MCF 10A (cell line): ENCODE measurements around the gene LDLRAD4. TPM values are rescaled to one million over a fixed set of nuclear protein-coding genes. Genes with fewer than 3 reads are reported as not detected.

ENCODE experiments used
- BruUV-seq: library from RNA; stranded (reverse); fragments of 400-500 nt; replicated peaks from 2 replicates; lab custom pipeline; 2021; lab: Mats Ljungman, UMichigan
- CTCF ChIA-PET: fragments of 300-600 bp; sonication (Branson Sonifier 250); formaldehyde crosslinking; extraction: SDS; loops from one replicate; lab custom pipeline; 2021; ENCODE audit warnings: antibody characterized with exemption, inconsistent platforms; lab: Yijun Ruan, JAX
- POLR2A ChIA-PET: fragments of 300-600, 350-650 bp; sonication (Branson Sonifier 250); formaldehyde crosslinking; extraction: SDS; loops from one replicate; lab custom pipeline; 2020; ENCODE audit warnings: antibody characterized with exemption, inconsistent platforms; lab: Yijun Ruan, JAX
- DNase-seq: peaks from one replicate; pipeline ENCODE4 v3.0.0-alpha.2; 2018; ENCODE audit not compliant: unreplicated experiment
- H3K27ac Mint-ChIP-seq: one replicate; pipeline ENCODE4 v1.8.0; 2022; ENCODE audit warnings: mild to moderate bottlenecking, low read depth, mixed read lengths; ENCODE audit not compliant: unreplicated experiment
- H3K27me3 Mint-ChIP-seq: one replicate; pipeline ENCODE4 v1.8.0; 2022; ENCODE audit warnings: mixed read lengths; ENCODE audit not compliant: insufficient read depth, unreplicated experiment
- H3K36me3 Mint-ChIP-seq: one replicate; pipeline ENCODE4 v1.8.0; 2022; ENCODE audit warnings: mild to moderate bottlenecking, moderate library complexity, mixed read lengths; ENCODE audit not compliant: insufficient read depth, unreplicated experiment
- H3K4me1 Mint-ChIP-seq: one replicate; pipeline ENCODE4 v1.8.0; 2022; ENCODE audit warnings: mixed read lengths; ENCODE audit not compliant: insufficient read depth, unreplicated experiment
- H3K4me3 Mint-ChIP-seq: one replicate; pipeline ENCODE4 v1.8.0; 2022; ENCODE audit warnings: mild to moderate bottlenecking, moderate library complexity, mixed read lengths; ENCODE audit not compliant: unreplicated experiment
- H3K9me3 Mint-ChIP-seq: one replicate; pipeline ENCODE4 v1.8.0; 2022; ENCODE audit warnings: mixed read lengths; ENCODE audit not compliant: unreplicated experiment
- intact Hi-C: fragments of 100-400 bp; cut with micrococcal nuclease; formaldehyde crosslinking; loops from 2 replicates; pipeline ENCODE4 v1.14.1; 2022
- total RNA-seq: library from RNA; stranded (reverse); gene quantifications from 2 replicates; pipeline ENCODE4 v1.2.3, GENCODE V29; 2022
- TF ChIP-seq, protein P1 (sequence below): fragments of 200-600 bp; IDR thresholded peaks from one replicate; pipeline ENCODE4 v1.8.0; 2022; ENCODE audit warnings: antibody characterized with exemption, mild to moderate bottlenecking; ENCODE audit not compliant: unreplicated experiment

LDLRAD4 gene
- total RNA-seq, 1 experiment from 2014 or later = not detected

DNA sequence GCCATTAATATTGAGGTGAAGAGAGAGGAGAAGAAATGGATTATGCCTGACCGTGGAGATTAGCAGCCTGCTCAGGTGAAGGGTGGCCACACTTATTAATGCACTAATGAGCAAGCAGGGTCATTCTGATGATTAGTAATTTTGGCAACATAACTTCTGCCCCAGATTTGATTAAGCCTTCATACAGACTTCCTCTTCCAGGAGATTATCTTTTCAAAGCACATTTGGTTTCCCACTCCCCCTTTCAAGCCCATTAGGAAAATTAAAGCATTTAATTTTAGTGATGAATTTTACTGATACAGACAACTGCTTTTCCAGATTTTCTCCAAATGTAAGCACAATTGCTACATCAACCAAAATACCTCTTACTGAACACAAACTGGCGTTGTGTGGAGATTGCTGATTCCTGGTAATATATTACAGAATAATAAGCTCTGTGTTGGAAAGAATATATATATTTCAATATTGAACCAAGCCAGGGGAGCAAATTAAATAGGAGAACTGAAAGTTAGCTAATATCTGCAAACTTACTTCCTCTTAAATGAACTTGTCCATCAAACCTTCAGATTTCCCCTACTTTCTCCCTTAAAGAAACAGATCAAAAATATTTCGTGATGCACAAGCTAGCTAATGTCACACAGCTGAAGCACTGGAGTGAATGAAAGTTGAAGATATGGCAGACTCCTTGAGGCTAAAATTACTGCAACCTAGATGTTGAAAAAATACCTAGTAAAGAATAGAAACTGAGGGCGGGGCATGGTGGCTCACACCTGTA lies 367.0 kb downstream of the LDLRAD4 start:
- TF ChIP-seq, protein P1, sequence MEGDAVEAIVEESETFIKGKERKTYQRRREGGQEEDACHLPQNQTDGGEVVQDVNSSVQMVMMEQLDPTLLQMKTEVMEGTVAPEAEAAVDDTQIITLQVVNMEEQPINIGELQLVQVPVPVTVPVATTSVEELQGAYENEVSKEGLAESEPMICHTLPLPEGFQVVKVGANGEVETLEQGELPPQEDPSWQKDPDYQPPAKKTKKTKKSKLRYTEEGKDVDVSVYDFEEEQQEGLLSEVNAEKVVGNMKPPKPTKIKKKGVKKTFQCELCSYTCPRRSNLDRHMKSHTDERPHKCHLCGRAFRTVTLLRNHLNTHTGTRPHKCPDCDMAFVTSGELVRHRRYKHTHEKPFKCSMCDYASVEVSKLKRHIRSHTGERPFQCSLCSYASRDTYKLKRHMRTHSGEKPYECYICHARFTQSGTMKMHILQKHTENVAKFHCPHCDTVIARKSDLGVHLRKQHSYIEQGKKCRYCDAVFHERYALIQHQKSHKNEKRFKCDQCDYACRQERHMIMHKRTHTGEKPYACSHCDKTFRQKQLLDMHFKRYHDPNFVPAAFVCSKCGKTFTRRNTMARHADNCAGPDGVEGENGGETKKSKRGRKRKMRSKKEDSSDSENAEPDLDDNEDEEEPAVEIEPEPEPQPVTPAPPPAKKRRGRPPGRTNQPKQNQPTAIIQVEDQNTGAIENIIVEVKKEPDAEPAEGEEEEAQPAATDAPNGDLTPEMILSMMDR = no peak
- ChIA-PET POLR2A (interaction anchor here (0.6 kb wide), 1 partner anchor 96 kb away, joined by 4 read pairs; no protein-coding TSS in a partner anchor), CTCF (interaction anchor here (0.7 kb wide), 1 partner anchor 13 kb away, joined by 4 read pairs; no protein-coding TSS in a partner anchor)
- DNase-seq = no peak
- Mint-ChIP-seq H3K27me3 (no peaks in the 10 kb centered on the region), H3K27ac (no peak overlapping the region), H3K9me3 (no peaks in the 10 kb centered on the region), H3K36me3 (no peaks in the 10 kb centered on the region), H3K4me1 (no peaks in the 10 kb centered on the region), H3K4me3 (no peak overlapping the region)
- BruUV-seq = no TSS peak
- intact Hi-C loops = no loop called here

DNA sequence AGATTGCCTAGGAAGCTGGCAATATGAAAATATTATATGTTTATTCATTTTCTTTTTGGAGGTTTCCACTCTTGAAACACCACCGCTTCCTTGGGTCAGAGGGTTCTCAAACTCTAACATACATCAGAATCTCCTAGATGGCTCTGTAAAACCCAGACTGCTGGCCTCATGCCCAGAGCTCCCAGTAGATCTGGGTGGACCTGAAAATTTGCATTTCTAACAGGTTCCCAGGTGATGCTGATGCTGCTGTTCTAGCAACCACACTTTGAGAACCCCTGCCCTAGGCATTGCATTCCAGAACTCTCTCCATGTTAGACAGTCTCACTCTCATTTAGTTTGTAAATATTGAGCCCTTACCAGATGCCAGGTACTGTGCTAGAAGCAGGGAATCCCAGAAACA lies 368.4 kb downstream of the LDLRAD4 start:
- ChIA-PET POLR2A (no interaction called here), CTCF (no interaction called here)
- Mint-ChIP-seq H3K4me3 (no peak overlapping the region), H3K27me3 (no peaks in the 10 kb centered on the region), H3K4me1 (no peaks in the 10 kb centered on the region), H3K9me3 (no peaks in the 10 kb centered on the region), H3K27ac (no peak overlapping the region), H3K36me3 (no peaks in the 10 kb centered on the region)
- no TSS peak for BruUV-seq
- TF ChIP-seq, protein P1 = no peak
- intact Hi-C loops = no loop called here
- no peak for DNase-seq

DNA sequence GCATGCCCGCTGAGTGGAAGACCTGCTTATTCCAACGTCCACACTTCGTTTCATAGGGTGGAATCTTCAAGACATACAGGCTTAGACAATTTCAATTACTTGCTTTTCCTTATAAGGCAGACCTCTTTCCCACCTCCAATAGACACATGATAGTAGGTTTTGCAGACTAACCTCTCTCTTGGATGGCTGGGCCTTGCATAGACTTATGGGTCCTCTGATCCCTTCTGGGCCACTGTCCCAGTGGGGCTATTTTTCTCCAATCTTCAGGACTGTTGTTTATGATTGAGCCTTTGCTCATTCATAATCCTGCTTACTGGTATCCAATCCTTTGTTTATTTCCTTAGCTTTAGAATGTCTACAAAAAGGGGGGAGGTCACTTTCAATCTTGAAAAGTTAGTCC lies 368.9 kb downstream of the LDLRAD4 start:
- TF ChIP-seq, protein P1 = no peak
- Mint-ChIP-seq H3K36me3 (no peaks in the 10 kb centered on the region), H3K27ac (no peak overlapping the region), H3K27me3 (no peaks in the 10 kb centered on the region), H3K4me3 (no peak overlapping the region), H3K4me1 (no peaks in the 10 kb centered on the region), H3K9me3 (no peaks in the 10 kb centered on the region)
- DNase-seq = no peak
- no TSS peak for BruUV-seq
- ChIA-PET POLR2A (interaction anchor here (0.6 kb wide), 1 partner anchor 38 kb away, joined by 3 read pairs; no protein-coding TSS in a partner anchor), CTCF (interaction anchor here (0.8 to 1.4 kb wide), 2 partner anchors 29 to 42 kb away, joined by 3 to 5 read pairs; no protein-coding TSS in a partner anchor)
- intact Hi-C loops = no loop called here

DNA sequence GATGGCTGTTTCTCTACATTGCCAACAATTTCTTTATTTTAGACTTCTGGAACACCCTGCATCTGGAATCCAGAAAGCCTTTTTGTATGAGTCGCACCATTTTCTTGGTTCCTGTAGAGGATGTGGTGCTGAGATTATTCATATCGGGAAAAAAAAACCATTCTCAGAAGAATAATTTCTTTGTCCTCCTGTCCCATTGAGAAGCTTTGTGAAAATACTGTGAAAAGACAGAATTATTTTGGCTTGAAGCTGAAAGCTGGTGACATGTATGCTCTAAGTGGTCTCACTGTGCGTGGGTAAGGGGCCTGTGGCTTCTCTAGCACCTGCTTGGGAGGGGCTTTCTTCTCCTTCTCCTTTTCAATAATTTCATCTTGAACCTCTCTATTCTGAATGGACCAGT lies 369.4 kb downstream of the LDLRAD4 start:
- intact Hi-C loops = no loop called here
- Mint-ChIP-seq H3K9me3 (no peaks in the 10 kb centered on the region), H3K27ac (no peak overlapping the region), H3K27me3 (no peaks in the 10 kb centered on the region), H3K36me3 (no peaks in the 10 kb centered on the region), H3K4me1 (no peaks in the 10 kb centered on the region), H3K4me3 (no peak overlapping the region)
- TF ChIP-seq, protein P1 = no peak
- no peak for DNase-seq
- ChIA-PET CTCF (interaction anchor here (0.6 to 1.4 kb wide), 3 partner anchors 29 to 42 kb away, joined by 3 to 5 read pairs (median 3); no protein-coding TSS in a partner anchor), POLR2A (interaction anchor here (0.6 kb wide), 1 partner anchor 38 kb away, joined by 3 read pairs; no protein-coding TSS in a partner anchor)
- no TSS peak for BruUV-seq
